GM12878 (cell line): ENCODE measurements around the gene NDUFB4. TPM values are rescaled to one million over a fixed set of nuclear protein-coding genes. Genes with fewer than 3 reads are reported as not detected.

Source experiments
- CBX5 ChIP-seq: sonication (generic); IDR thresholded peaks from 2 replicates; pipeline ENCODE4 v1.6.1; 2016; ENCODE audit warnings: low read depth, moderate library complexity, mild to moderate bottlenecking, inconsistent platforms
- EGR1 ChIP-seq, 2 experiments: IDR thresholded peaks; 1 replicate in 1 of 2; 2 replicates in 1 of 2; pipeline ENCODE4 v1.6.1; 2011 to 2012; ENCODE audit warnings: low read depth in 2 of 2, low read length in 2 of 2, borderline replicate concordance in 1 of 2, mild to moderate bottlenecking in 1 of 2, moderate library complexity in 1 of 2
- HDAC2 ChIP-seq: fragments of 200-600 bp; sonication (generic); IDR thresholded peaks from 2 replicates; pipeline ENCODE4 v1.6.1; 2017
- HDAC6 ChIP-seq: fragments of 200-600 bp; sonication (generic); IDR thresholded peaks from one replicate; pipeline ENCODE4 v1.8.0; 2017; ENCODE audit warnings: antibody characterized with exemption; ENCODE audit not compliant: unreplicated experiment
- IRF4 ChIP-seq: IDR thresholded peaks from 2 replicates; pipeline ENCODE4 v1.6.1; 2011; ENCODE audit warnings: low read depth, low read length
- MTA2 ChIP-seq: fragments of 450-650 bp; IDR thresholded peaks from 2 replicates; pipeline ENCODE4 v1.6.1; 2016; ENCODE audit warnings: low read depth, mild to moderate bottlenecking, moderate library complexity
- NFYA ChIP-seq: IDR thresholded peaks from 2 replicates; pipeline ENCODE4 v1.6.1; 2011; ENCODE audit warnings: low read depth, mild to moderate bottlenecking, low read length, improper control_type of control experiment, borderline replicate concordance
- NR2F1 ChIP-seq: fragments of 450-650 bp; conservative IDR thresholded peaks from 2 replicates; pipeline ENCODE4 v1.6.1; 2017; ENCODE audit warnings: mild to moderate bottlenecking
- PAX5 ChIP-seq: IDR thresholded peaks from 2 replicates; pipeline ENCODE4 v1.6.1; 2011; ENCODE audit warnings: low read depth, low read length, borderline replicate concordance
- RBBP5 ChIP-seq: fragments of 200-600 bp; sonication (generic); conservative IDR thresholded peaks from 2 replicates; pipeline ENCODE4 v1.6.1; 2016
- RELA ChIP-seq: fragments of 450-650 bp; IDR thresholded peaks from 2 replicates; pipeline ENCODE4 v1.8.0; 2014; ENCODE audit warnings: borderline replicate concordance; ENCODE audit not compliant: partially characterized antibody
- RUNX3 ChIP-seq: IDR thresholded peaks from 2 replicates; pipeline ENCODE4 v1.6.1; 2012; ENCODE audit warnings: low read length, inconsistent platforms
- SP1 ChIP-seq: IDR thresholded peaks from one replicate; pipeline ENCODE4 v1.6.1; 2011; ENCODE audit warnings: low read depth, low read length
- SUPT20H ChIP-seq: IDR thresholded peaks from 2 replicates; pipeline ENCODE4 v1.6.1; 2011; ENCODE audit warnings: low read depth, mild to moderate bottlenecking, low read length, moderate library complexity, borderline replicate concordance; ENCODE audit not compliant: control insufficient read depth
- TCF3 ChIP-seq: IDR thresholded peaks from 2 replicates; pipeline ENCODE4 v1.6.1; 2012; ENCODE audit warnings: low read depth, mild to moderate bottlenecking, low read length, borderline replicate concordance; ENCODE audit not compliant: insufficient read depth
- polyA plus RNA-seq, 11 experiments: library from polyadenylated mRNA; depleted of rRNA in 4 of 11; unstranded in 6 of 11; stranded (reverse) in 5 of 11; fragments of >200 nt; fragmentation: Nextera tagmentation in 4 of 11; fragmentation: Illumina TruSeq in 1 of 11; extraction: Ambion mirVana in 4 of 11; extraction: Trizol in 1 of 11; gene quantifications; 1 replicate in 1 of 11; 2 replicates in 10 of 11; pipeline versions ENCODE4 v1.2.1 to v1.2.3, GENCODE V29; 2011 to 2016; ENCODE audit warnings: inconsistent platforms in 2 of 11, missing spikeins in 2 of 11, low read depth in 1 of 11
- total RNA-seq, 4 experiments: library from RNA; depleted of rRNA in 3 of 4; stranded (reverse); fragments of >200 nt in 3 of 4; fragmentation: Illumina TruSeq in 1 of 4; extraction: Trizol in 1 of 4; gene quantifications; 2 replicates each; pipeline versions ENCODE4 v1.2.1 to v1.2.3, GENCODE V29; 2013 to 2021
- TF ChIP-seq, protein P1 (sequence below): fragments of 450-650 bp; IDR thresholded peaks from 2 replicates; pipeline ENCODE4 v1.6.1; 2017; ENCODE audit warnings: low read depth, mild to moderate bottlenecking, moderate library complexity
- TF ChIP-seq, protein P2 (sequence below): fragments of 450-650 bp; formaldehyde crosslinking; IDR thresholded peaks from 2 replicates; pipeline ENCODE4 v1.4.0; 2022; ENCODE audit warnings: mild to moderate bottlenecking, moderate library complexity
- TF ChIP-seq, protein P3 (sequence below): IDR thresholded peaks from 2 replicates; pipeline ENCODE4 v1.6.1; 2011; ENCODE audit warnings: borderline replicate concordance, low read depth, mild to moderate bottlenecking, moderate library complexity, mixed read lengths, low read length; ENCODE audit not compliant: insufficient read depth; ENCODE audit errors: extremely low read length
- TF ChIP-seq, protein P4 (sequence below): fragments of 150-350 bp; IDR thresholded peaks from 2 replicates; pipeline ENCODE4 v1.6.1; 2014; ENCODE audit warnings: mild to moderate bottlenecking, low read depth, low read length
- TF ChIP-seq, protein P5 (sequence below): fragments of 450-650 bp; IDR thresholded peaks from 2 replicates; pipeline ENCODE4 v1.6.1; 2014; ENCODE audit warnings: mild to moderate bottlenecking
- TF ChIP-seq, protein P6 (sequence below): fragments of 450-650 bp; conservative IDR thresholded peaks from 2 replicates; pipeline ENCODE4 v1.6.1; 2017; ENCODE audit warnings: mild to moderate bottlenecking, moderate library complexity

The NDUFB4 gene
- total and polyA plus RNA-seq, 10 of the 15 experiments (the other 5 are each of a cell fraction or from before 2014, with no cell fraction given), result 155 to 864 (median 387) TPM

DNA sequence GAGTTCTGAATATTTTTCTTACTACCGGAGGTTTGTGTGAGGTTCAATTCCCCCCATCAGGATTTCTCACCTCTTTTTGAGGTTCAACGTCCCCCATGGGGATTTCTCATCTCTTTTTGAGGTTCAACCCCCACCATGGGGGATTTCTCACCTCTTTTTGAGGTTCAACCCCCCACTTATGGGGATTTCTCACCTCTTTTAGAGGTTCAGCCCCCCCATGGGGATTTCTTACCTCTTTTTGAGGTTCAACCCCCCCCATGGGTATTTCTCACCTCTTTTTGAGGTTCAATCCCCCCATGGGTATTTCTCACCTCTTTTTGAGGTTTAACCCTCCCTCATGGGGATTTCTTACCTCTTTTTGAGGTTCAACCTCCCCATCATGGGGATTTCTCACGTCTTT lies 26.3 kb downstream of the NDUFB4 start (continued):
- TF ChIP-seq, protein P1, sequence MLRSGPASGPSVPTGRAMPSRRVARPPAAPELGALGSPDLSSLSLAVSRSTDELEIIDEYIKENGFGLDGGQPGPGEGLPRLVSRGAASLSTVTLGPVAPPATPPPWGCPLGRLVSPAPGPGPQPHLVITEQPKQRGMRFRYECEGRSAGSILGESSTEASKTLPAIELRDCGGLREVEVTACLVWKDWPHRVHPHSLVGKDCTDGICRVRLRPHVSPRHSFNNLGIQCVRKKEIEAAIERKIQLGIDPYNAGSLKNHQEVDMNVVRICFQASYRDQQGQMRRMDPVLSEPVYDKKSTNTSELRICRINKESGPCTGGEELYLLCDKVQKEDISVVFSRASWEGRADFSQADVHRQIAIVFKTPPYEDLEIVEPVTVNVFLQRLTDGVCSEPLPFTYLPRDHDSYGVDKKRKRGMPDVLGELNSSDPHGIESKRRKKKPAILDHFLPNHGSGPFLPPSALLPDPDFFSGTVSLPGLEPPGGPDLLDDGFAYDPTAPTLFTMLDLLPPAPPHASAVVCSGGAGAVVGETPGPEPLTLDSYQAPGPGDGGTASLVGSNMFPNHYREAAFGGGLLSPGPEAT, result 0 out of 2 replicates have a peak, but pooled peaks have one; percentile 62
- TF ChIP-seq PAX5 (no peak), SUPT20H (no peak), NFYA (no peak), RELA (peak; percentile 14), SP1 (no peak), CBX5 (no peak), TCF3 (no peak), EGR1 (IDR thresholded peaks at IDR 0.05; ENCODE audit: borderline replicate concordance in 1 of 2, low read depth in 2 of 2, low read length in 2 of 2) (no peak), MTA2 (peak; percentile 24; the same call in 1 of the 2 replicates), RBBP5 (no peak), HDAC2 (no peak), HDAC6 (no peak), RUNX3 (peak; percentile 26; the same call in 1 of the 2 replicates), NR2F1 (0 out of 2 replicates have a peak, but pooled peaks have one; percentile 17), IRF4 (no peak)
- TF ChIP-seq, protein P2, sequence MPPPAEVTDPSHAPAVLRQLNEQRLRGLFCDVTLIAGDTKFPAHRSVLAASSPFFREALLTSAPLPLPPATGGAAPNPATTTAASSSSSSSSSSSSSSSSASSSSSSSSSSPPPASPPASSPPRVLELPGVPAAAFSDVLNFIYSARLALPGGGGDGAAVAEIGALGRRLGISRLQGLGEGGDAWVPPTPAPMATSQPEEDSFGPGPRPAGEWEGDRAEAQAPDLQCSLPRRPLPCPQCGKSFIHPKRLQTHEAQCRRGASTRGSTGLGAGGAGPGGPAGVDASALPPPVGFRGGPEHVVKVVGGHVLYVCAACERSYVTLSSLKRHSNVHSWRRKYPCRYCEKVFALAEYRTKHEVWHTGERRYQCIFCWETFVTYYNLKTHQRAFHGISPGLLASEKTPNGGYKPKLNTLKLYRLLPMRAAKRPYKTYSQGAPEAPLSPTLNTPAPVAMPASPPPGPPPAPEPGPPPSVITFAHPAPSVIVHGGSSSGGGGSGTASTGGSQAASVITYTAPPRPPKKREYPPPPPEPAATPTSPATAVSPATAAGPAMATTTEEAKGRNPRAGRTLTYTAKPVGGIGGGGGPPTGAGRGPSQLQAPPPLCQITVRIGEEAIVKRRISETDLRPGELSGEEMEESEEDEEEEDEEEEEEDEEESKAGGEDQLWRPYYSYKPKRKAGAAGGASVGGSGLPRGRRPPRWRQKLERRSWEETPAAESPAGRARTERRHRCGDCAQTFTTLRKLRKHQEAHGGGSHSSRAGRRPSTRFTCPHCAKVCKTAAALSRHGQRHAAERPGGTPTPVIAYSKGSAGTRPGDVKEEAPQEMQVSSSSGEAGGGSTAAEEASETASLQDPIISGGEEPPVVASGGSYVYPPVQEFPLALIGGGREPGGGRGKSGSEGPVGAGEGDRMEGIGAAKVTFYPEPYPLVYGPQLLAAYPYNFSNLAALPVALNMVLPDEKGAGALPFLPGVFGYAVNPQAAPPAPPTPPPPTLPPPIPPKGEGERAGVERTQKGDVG (CRISPR knock-in tag), result no peak
- TF ChIP-seq, protein P3, sequence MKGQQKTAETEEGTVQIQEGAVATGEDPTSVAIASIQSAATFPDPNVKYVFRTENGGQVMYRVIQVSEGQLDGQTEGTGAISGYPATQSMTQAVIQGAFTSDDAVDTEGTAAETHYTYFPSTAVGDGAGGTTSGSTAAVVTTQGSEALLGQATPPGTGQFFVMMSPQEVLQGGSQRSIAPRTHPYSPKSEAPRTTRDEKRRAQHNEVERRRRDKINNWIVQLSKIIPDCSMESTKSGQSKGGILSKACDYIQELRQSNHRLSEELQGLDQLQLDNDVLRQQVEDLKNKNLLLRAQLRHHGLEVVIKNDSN, result no peak
- TF ChIP-seq, protein P4, sequence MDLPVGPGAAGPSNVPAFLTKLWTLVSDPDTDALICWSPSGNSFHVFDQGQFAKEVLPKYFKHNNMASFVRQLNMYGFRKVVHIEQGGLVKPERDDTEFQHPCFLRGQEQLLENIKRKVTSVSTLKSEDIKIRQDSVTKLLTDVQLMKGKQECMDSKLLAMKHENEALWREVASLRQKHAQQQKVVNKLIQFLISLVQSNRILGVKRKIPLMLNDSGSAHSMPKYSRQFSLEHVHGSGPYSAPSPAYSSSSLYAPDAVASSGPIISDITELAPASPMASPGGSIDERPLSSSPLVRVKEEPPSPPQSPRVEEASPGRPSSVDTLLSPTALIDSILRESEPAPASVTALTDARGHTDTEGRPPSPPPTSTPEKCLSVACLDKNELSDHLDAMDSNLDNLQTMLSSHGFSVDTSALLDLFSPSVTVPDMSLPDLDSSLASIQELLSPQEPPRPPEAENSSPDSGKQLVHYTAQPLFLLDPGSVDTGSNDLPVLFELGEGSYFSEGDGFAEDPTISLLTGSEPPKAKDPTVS, result no peak
- TF ChIP-seq, protein P5, sequence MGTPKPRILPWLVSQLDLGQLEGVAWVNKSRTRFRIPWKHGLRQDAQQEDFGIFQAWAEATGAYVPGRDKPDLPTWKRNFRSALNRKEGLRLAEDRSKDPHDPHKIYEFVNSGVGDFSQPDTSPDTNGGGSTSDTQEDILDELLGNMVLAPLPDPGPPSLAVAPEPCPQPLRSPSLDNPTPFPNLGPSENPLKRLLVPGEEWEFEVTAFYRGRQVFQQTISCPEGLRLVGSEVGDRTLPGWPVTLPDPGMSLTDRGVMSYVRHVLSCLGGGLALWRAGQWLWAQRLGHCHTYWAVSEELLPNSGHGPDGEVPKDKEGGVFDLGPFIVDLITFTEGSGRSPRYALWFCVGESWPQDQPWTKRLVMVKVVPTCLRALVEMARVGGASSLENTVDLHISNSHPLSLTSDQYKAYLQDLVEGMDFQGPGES, result no peak
- TF ChIP-seq, protein P6, sequence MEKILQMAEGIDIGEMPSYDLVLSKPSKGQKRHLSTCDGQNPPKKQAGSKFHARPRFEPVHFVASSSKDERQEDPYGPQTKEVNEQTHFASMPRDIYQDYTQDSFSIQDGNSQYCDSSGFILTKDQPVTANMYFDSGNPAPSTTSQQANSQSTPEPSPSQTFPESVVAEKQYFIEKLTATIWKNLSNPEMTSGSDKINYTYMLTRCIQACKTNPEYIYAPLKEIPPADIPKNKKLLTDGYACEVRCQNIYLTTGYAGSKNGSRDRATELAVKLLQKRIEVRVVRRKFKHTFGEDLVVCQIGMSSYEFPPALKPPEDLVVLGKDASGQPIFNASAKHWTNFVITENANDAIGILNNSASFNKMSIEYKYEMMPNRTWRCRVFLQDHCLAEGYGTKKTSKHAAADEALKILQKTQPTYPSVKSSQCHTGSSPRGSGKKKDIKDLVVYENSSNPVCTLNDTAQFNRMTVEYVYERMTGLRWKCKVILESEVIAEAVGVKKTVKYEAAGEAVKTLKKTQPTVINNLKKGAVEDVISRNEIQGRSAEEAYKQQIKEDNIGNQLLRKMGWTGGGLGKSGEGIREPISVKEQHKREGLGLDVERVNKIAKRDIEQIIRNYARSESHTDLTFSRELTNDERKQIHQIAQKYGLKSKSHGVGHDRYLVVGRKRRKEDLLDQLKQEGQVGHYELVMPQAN, result no peak
